Panc1 (cell line): ENCODE results near the gene GOLGA1.
"Not testable (repeated sequence)": the region's sequence is repeated elsewhere in the genome, so short reads cannot be mapped to it uniquely, and the experiment has no call there.

ENCODE experiments used
- CTCF ChIP-seq: fragments of 450-650 bp; IDR thresholded peaks from 2 replicates; pipeline ENCODE4 v1.5.1; 2017; ENCODE audit warnings: mild to moderate bottlenecking
- POLR2AphosphoS5 ChIP-seq: IDR thresholded peaks from 2 replicates; pipeline ENCODE4 v1.6.1; 2012; ENCODE audit warnings: mild to moderate bottlenecking, low read depth, low read length, moderate library complexity
- SIN3A ChIP-seq: IDR thresholded peaks from 2 replicates; pipeline ENCODE4 v1.6.1; 2012; ENCODE audit warnings: low read depth, mild to moderate bottlenecking, low read length, moderate library complexity, borderline replicate concordance; ENCODE audit not compliant: insufficient read depth

GRCh38 chr9:124846467-124846866 lies 94.4 kb downstream of the GOLGA1 start:
- not testable (repeated sequence) for TF ChIP-seq CTCF, POLR2AphosphoS5, SIN3A
